ENCODE results near the gene KDM4D.
"Not testable (repeated sequence)": the region's sequence is repeated elsewhere in the genome, so short reads cannot be mapped to it uniquely, and the experiment has no call there.

KDM4D gene

GRCh38 chr11:95033051-95033450 lies 59.5 kb downstream of the KDM4D start:
- DNase-seq (ENCODE audit: low spot score) = no peak

- DNase-seq (ENCODE audit: low spot score) = no peak
Measured at GRCh38 chr11:95035316-95035715, 61.8 kb downstream of the KDM4D start.

- not testable (repeated sequence) for DNase-seq (ENCODE audit: low spot score)
Measured at GRCh38 chr11:95037356-95038035, 64.0 kb downstream of the KDM4D start.

DNA sequence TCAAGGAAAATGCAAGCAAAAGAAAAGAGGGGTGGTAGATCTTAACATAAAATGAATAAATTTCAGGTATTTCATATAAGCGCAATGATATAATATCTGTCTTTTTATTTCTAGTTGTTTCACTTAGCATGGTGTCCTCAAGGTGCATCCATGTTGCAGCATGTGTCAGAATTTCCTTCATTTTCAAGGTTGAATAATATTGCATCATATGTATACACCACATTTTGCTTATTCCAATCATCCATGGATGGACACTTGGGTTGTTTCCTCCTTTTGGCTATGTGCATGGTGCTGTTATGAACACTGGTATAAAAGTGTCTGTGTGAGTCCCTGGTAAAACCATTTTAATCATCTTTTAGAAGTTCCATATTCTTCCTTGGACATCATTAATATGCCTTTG lies 68.7 kb downstream of the KDM4D start:
- no peak for DNase-seq (ENCODE audit: low spot score)

DNA sequence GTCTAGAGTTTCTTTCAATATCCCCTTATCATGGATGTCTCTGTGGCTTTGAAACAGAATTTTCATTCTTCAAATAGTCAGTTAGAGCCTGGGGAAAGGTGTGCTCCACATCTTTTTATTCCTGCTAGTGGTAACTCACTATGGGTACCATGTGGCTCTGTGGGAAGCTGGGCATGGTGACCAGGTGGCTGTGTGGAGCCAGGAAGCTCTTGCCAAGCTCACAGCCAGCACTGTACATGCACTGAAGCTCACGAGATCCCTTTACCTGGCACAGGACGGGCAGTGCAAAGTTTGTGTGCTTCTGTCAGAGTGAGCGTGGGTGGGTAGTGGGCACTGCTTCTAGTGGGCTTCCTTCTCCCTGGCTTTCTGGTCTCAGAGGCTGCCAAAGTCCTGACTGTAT lies 69.4 kb downstream of the KDM4D start:
- no peak for DNase-seq (ENCODE audit: low spot score)

DNA sequence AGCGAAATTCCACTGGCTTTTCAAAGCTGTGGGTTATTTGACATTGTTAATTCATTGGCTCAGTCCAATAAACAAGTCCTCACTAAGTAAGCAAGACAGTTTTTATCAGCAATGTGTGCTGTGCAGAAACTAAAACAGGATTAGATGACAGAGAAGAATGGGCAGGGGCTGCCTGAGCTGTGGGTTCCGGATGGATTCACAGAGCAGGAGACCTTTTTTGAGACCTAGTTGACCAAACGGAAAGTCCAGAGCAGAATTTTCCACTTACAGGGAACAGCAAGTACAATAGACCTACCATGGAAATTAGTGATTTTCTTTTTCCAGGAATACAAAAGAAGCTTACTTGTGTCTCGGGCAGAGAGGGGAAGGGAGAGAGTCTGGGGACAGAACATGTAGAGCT lies 70.5 kb downstream of the KDM4D start:
- no peak for DNase-seq (ENCODE audit: low spot score)

DNA sequence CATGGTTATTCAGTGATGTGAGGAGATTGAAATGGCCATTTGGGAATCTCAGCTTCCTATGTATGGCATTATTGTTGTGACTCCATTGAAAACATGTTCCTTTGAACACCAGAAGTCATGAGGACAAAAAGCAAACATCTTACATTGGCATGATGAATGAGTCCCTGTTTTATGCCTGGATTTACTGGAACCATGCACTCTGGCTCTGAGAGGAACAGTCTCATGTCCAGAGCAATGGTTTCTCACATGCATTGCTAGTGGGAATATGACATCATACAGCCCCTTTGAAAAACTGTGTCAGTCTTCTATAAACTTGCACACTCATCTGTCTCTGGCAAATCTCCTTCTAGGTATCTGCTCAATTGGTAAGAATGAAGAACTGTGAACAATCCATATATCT lies 72.3 kb downstream of the KDM4D start:
- no peak for DNase-seq (ENCODE audit: low spot score)
